OCI-LY3 (cell line): ENCODE measurements around the gene TRIM32.

Experiments
- H2AFZ ChIP-seq: fragments of 200-600, 300-600 bp; shearing (Covaris generic); 2 replicates; pipeline ENCODE4 v1.6.0; 2014; ENCODE audit warnings: antibody characterized with exemption, low read depth, low read length
- H3K27ac ChIP-seq: fragments of 200-600, 300-600 bp; sonication (generic); 2 replicates; pipeline ENCODE4 v1.5.1; 2014; ENCODE audit warnings: mild to moderate bottlenecking, low read length, moderate library complexity, mixed read lengths
- H3K27me3 ChIP-seq: fragments of 200-600, 300-600 bp; sonication (generic); 2 replicates; pipeline ENCODE4 v1.6.1; 2014; ENCODE audit warnings: low read depth, low read length, mixed read lengths
- H3K36me3 ChIP-seq: fragments of 200-600, 300-600 bp; sonication (generic); replicated peaks from 2 replicates; pipeline ENCODE3; 2014; ENCODE audit warnings: low read depth, low read length, mixed read lengths
- H3K4me1 ChIP-seq: fragments of 300-600, 200-600 bp; sonication (generic); 2 replicates; pipeline ENCODE4 v1.6.1; 2014; ENCODE audit warnings: low read length, mixed read lengths
- H3K4me2 ChIP-seq: fragments of 200-600, 300-600 bp; sonication (generic); 2 replicates; pipeline ENCODE4 v1.6.1; 2014; ENCODE audit warnings: low read length, mixed read lengths
- H3K4me3 ChIP-seq: fragments of 300-600, 200-600 bp; sonication (generic); 2 replicates; pipeline ENCODE4 v1.5.1; 2014; ENCODE audit warnings: antibody characterized with exemption, mild to moderate bottlenecking, low read length, moderate library complexity
- H3K79me2 ChIP-seq: fragments of 300-600, 200-600 bp; shearing (Covaris generic); 2 replicates; pipeline ENCODE4 v1.6.1; 2014; ENCODE audit warnings: mild to moderate bottlenecking, low read length, mixed read lengths
- H3K9ac ChIP-seq: fragments of 300-600, 200-600 bp; shearing (Covaris generic); 2 replicates; pipeline ENCODE4 v1.6.0; 2014; ENCODE audit warnings: mild to moderate bottlenecking, low read length, moderate library complexity
- H3K9me3 ChIP-seq: fragments of 200-600, 300-600 bp; shearing (Covaris generic); 2 replicates; pipeline ENCODE4 v1.6.1; 2014; ENCODE audit warnings: low read length, mixed read lengths; ENCODE audit not compliant: insufficient read depth
- H4K20me1 ChIP-seq: fragments of 200-600, 300-600 bp; sonication (generic); 2 replicates; pipeline ENCODE4 v1.6.1; 2016; ENCODE audit warnings: low read length, mixed read lengths; ENCODE audit not compliant: insufficient read depth
- CTCF ChIP-seq: fragments of 200-600, 300-600 bp; sonication (generic); IDR thresholded peaks from 2 replicates; pipeline ENCODE4 v1.5.1; 2014; ENCODE audit warnings: antibody characterized with exemption, low read length, low read depth
- EZH2phosphoT487 ChIP-seq: fragments of 200-600 bp; shearing (Covaris generic); IDR thresholded peaks from 2 replicates; pipeline ENCODE4 v1.6.1; 2018; ENCODE audit warnings: antibody characterized with exemption, mixed run types, low read depth

The TRIM32 gene

DNA sequence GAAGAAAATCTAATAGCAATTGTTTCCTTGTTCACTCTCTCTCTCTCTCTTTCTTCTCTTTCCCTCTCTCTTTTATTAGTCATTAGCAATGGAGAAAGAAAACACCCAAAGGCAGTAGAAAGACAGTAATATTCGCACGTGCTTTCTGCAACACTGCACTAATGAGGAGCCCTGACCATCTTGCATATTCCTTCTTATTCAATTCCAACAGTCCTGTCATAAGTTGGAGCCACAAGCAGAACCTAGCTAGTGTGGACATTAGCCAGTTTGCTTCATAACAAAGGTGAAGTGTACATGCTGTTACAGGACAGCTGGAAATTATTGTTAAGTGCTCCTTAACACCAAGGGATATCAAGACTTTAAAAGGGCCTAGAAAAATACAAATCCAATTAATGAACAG lies 63.4 kb downstream of the TRIM32 start:
- no peak overlapping the region for H3K9ac ChIP-seq
- H3K79me2 ChIP-seq, result no peaks in the 10 kb centered on the region
- no peaks in the 10 kb centered on the region for H3K9me3 ChIP-seq
- TF ChIP-seq CTCF (no peak), EZH2phosphoT487 (no peak)
- no peaks in the 10 kb centered on the region for H3K4me1 ChIP-seq
- no peak overlapping the region for H2AFZ ChIP-seq
- H4K20me1 ChIP-seq, result no peaks in the 10 kb centered on the region
- no peak overlapping the region for H3K4me3 ChIP-seq
- H3K27me3 ChIP-seq, result peaks cover 5% of the 10 kb centered on the region; the same call in 1 of the 2 replicates
- no peak overlapping the region for H3K27ac ChIP-seq
- no peaks in the 10 kb centered on the region for H3K36me3 ChIP-seq
- no peak overlapping the region for H3K4me2 ChIP-seq
